Transverse colon (tissue), 4 donors: ENCODE results near the gene ANKLE2.

ENCODE experiments used
- EP300 ChIP-seq: sonication (generic); formaldehyde crosslinking; IDR thresholded peaks from one replicate; pipeline ENCODE4 v1.6.1; 2017; ENCODE audit warnings: antibody characterized with exemption, low read depth
- POLR2A ChIP-seq: fragments of 450-650 bp; IDR thresholded peaks from one replicate; pipeline ENCODE4 v1.6.1; 2016; ENCODE audit warnings: antibody characterized with exemption, mild to moderate bottlenecking, moderate library complexity
- POLR2AphosphoS5 ChIP-seq, 3 donors: sonication (generic); formaldehyde crosslinking; IDR thresholded peaks; one replicate each; pipeline ENCODE4 v1.6.1; 2016; ENCODE audit warnings: antibody characterized with exemption in 3 of 3
- TF ChIP-seq, protein P1 (sequence below), 5 experiments: fragments of 200-600 bp in 3 of 5; fragments of 450-650 bp in 2 of 5; sonication (generic) in 3 of 5; IDR thresholded peaks; 1 replicate in 2 of 5; 2 replicates in 3 of 5; pipeline ENCODE4 v1.5.1; 2016 to 2017; ENCODE audit warnings: antibody characterized with exemption in 5 of 5, inconsistent platforms in 3 of 5, mild to moderate bottlenecking in 2 of 5, moderate library complexity in 1 of 5

- TF ChIP-seq EP300, result no peak
- TF ChIP-seq, protein P1, sequence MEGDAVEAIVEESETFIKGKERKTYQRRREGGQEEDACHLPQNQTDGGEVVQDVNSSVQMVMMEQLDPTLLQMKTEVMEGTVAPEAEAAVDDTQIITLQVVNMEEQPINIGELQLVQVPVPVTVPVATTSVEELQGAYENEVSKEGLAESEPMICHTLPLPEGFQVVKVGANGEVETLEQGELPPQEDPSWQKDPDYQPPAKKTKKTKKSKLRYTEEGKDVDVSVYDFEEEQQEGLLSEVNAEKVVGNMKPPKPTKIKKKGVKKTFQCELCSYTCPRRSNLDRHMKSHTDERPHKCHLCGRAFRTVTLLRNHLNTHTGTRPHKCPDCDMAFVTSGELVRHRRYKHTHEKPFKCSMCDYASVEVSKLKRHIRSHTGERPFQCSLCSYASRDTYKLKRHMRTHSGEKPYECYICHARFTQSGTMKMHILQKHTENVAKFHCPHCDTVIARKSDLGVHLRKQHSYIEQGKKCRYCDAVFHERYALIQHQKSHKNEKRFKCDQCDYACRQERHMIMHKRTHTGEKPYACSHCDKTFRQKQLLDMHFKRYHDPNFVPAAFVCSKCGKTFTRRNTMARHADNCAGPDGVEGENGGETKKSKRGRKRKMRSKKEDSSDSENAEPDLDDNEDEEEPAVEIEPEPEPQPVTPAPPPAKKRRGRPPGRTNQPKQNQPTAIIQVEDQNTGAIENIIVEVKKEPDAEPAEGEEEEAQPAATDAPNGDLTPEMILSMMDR (IDR thresholded peaks at IDR 0.05), result no peak
- TF ChIP-seq POLR2A, result no peak
- TF ChIP-seq POLR2AphosphoS5 (IDR thresholded peaks at IDR 0.05), result no peak
Observed at GRCh38 chr12:132774159-132774558, 12.5 kb upstream of the ANKLE2 start.
